SK-N-SH (cell line): ENCODE data around the gene PTOV1. TPM values are rescaled to one million over a fixed set of nuclear protein-coding genes. Genes with fewer than 3 reads are reported as not detected.

ENCODE experiments used
- CTCF ChIA-PET: fragments of 300-600, 350-600 bp; formaldehyde crosslinking; extraction: SDS; loops from one replicate; lab custom pipeline; 2021; lab: Yijun Ruan, JAX
- POLR2A ChIA-PET: fragments of 350-600 bp; sonication (Branson Sonifier 250); formaldehyde crosslinking; extraction: SDS; loops from one replicate; lab custom pipeline; 2020; ENCODE audit warnings: antibody characterized with exemption, inconsistent platforms; lab: Yijun Ruan, JAX
- DNase-seq: peaks from one replicate; pipeline ENCODE4 v3.0.0; 2012
- H2AFZ ChIP-seq: fragments of 200-600 bp; sonication (generic); 2 replicates; pipeline ENCODE4 v1.8.1; 2016; ENCODE audit warnings: antibody characterized with exemption, mild to moderate bottlenecking, low read depth
- H3F3A ChIP-seq: fragments of 200-600 bp; sonication (generic); replicated peaks from 2 replicates; pipeline ENCODE3; 2016; ENCODE audit warnings: antibody characterized with exemption, mild to moderate bottlenecking; ENCODE audit not compliant: insufficient read depth
- H3K27ac ChIP-seq, 2 experiments: fragments of 200-500 bp in 1 of 2; fragments of 200-600 bp in 1 of 2; sonication (Bioruptor generic) in 1 of 2; sonication (generic), shearing (Covaris generic) in 1 of 2; 2 replicates each; pipeline versions ENCODE4 v1.5.1 to v1.6.1; 2014 to 2016; ENCODE audit warnings: low read depth in 2 of 2, inconsistent platforms in 1 of 2, low read length in 1 of 2, mild to moderate bottlenecking in 1 of 2, mixed read lengths in 1 of 2
- H3K27me3 ChIP-seq: fragments of 200-600 bp; sonication (generic), shearing (Covaris generic); 2 replicates; pipeline ENCODE4 v1.6.1; 2016; ENCODE audit warnings: mixed run types; ENCODE audit not compliant: insufficient read depth
- H3K36me3 ChIP-seq, 2 experiments: fragments of 200-500 bp in 1 of 2; fragments of 200-600 bp in 1 of 2; sonication (Bioruptor generic) in 1 of 2; sonication (generic) in 1 of 2; replicated peaks in 1 of 2; 2 replicates each; pipeline versions ENCODE3 to v1.5.1; 2014 to 2016; ENCODE audit warnings: low read length in 1 of 2, mild to moderate bottlenecking in 1 of 2; ENCODE audit not compliant: insufficient read depth in 2 of 2, control insufficient read depth in 1 of 2
- H3K4me1 ChIP-seq, 2 experiments: fragments of 200-500 bp in 1 of 2; fragments of 200-600 bp in 1 of 2; sonication (Bioruptor generic) in 1 of 2; sonication (generic), shearing (Covaris generic) in 1 of 2; 2 replicates each; pipeline versions ENCODE4 v1.5.1 to v1.6.1; 2014 to 2016; ENCODE audit warnings: low read depth in 1 of 2, low read length in 1 of 2, mixed run types in 1 of 2; ENCODE audit not compliant: insufficient read depth in 2 of 2, control insufficient read depth in 1 of 2
- H3K4me2 ChIP-seq: fragments of 200-600 bp; sonication (generic), shearing (Covaris generic); 2 replicates; pipeline ENCODE4 v1.6.1; 2017; ENCODE audit warnings: mixed run types
- H3K4me3 ChIP-seq, 2 experiments: fragments of 200-500 bp in 1 of 2; fragments of 200-600 bp in 1 of 2; sonication (Bioruptor generic) in 1 of 2; sonication (generic), shearing (Covaris generic) in 1 of 2; 2 replicates each; pipeline versions ENCODE4 v1.5.1 to v1.8.1; 2014 to 2016; ENCODE audit warnings: low read depth in 2 of 2, inconsistent platforms in 1 of 2, low read length in 1 of 2, mild to moderate bottlenecking in 1 of 2, mixed read lengths in 1 of 2, moderate library complexity in 1 of 2
- H3K79me2 ChIP-seq: fragments of 200-600 bp; sonication (generic); 2 replicates; pipeline ENCODE4 v1.8.1; 2017; ENCODE audit warnings: mild to moderate bottlenecking; ENCODE audit not compliant: insufficient read depth
- H3K9ac ChIP-seq: fragments of 200-600 bp; sonication (generic); 2 replicates; pipeline ENCODE4 v1.6.1; 2017; ENCODE audit warnings: mixed run types
- H3K9me2 ChIP-seq: fragments of 200-600 bp; sonication (generic); 2 replicates; pipeline ENCODE4 v1.6.1; 2017; ENCODE audit warnings: mixed run types
- H3K9me3 ChIP-seq: fragments of 200-600 bp; sonication (generic); 2 replicates; pipeline ENCODE4 v1.6.1; 2017; ENCODE audit warnings: mixed run types, mild to moderate bottlenecking, moderate library complexity
- H4K20me1 ChIP-seq: fragments of 200-600 bp; sonication (generic); 2 replicates; pipeline ENCODE4 v1.6.1; 2017; ENCODE audit warnings: mild to moderate bottlenecking, mixed run types; ENCODE audit not compliant: insufficient read depth
- CHD2 ChIP-seq: fragments of 150-350 bp; IDR thresholded peaks from 2 replicates; pipeline ENCODE4 v1.6.1; 2018; ENCODE audit warnings: low read length; ENCODE audit not compliant: partially characterized antibody
- CTCF ChIP-seq: fragments of 200-600 bp; sonication (generic); IDR thresholded peaks from 2 replicates; pipeline ENCODE4 v1.6.1; 2017; ENCODE audit warnings: antibody characterized with exemption, mild to moderate bottlenecking, moderate library complexity
- GABPA ChIP-seq: IDR thresholded peaks from 2 replicates; pipeline ENCODE4 v1.4.0; 2012; ENCODE audit warnings: low read depth, mild to moderate bottlenecking
- GATA2 ChIP-seq: sonication (generic); formaldehyde crosslinking; IDR thresholded peaks from 2 replicates; pipeline ENCODE4 v1.5.0; 2020; ENCODE audit warnings: mild to moderate bottlenecking, missing genetic modification reagents
- MAX ChIP-seq: IDR thresholded peaks from 2 replicates; pipeline ENCODE4 v1.4.0; 2012; ENCODE audit warnings: low read depth
- MEF2A ChIP-seq: IDR thresholded peaks from 2 replicates; pipeline ENCODE4 v1.4.0; 2012; ENCODE audit warnings: low read depth, borderline replicate concordance
- MXI1 ChIP-seq: IDR thresholded peaks from 2 replicates; pipeline ENCODE4 v1.6.1; 2012; ENCODE audit warnings: mild to moderate bottlenecking, low read depth, low read length, improper control_type of control experiment
- NFIC ChIP-seq: IDR thresholded peaks from 2 replicates; pipeline ENCODE4 v1.4.0; 2012; ENCODE audit warnings: borderline replicate concordance
- NRF1 ChIP-seq: IDR thresholded peaks from 2 replicates; pipeline ENCODE4 v1.6.1; 2012; ENCODE audit warnings: low read depth, mild to moderate bottlenecking, low read length
- POLR2AphosphoS5 ChIP-seq: IDR thresholded peaks from 2 replicates; pipeline ENCODE4 v1.6.1; 2012; ENCODE audit warnings: low read depth, low read length
- RAD21 ChIP-seq: IDR thresholded peaks from 2 replicates; pipeline ENCODE4 v1.6.1; 2012; ENCODE audit warnings: mild to moderate bottlenecking, low read length
- RCOR1 ChIP-seq: fragments of 150-350 bp; IDR thresholded peaks from 2 replicates; pipeline ENCODE4 v1.6.1; 2017; ENCODE audit warnings: antibody characterized with exemption, low read length
- REST ChIP-seq: IDR thresholded peaks from 2 replicates; pipeline ENCODE4 v1.6.1; 2012; ENCODE audit warnings: mild to moderate bottlenecking, low read depth, low read length, moderate library complexity
- SIN3A ChIP-seq: IDR thresholded peaks from 2 replicates; pipeline ENCODE4 v1.6.1; 2012; ENCODE audit warnings: low read depth, mild to moderate bottlenecking, low read length, moderate library complexity, borderline replicate concordance
- SMC3 ChIP-seq: IDR thresholded peaks from 2 replicates; pipeline ENCODE4 v1.6.1; 2012; ENCODE audit warnings: low read depth, low read length, improper control_type of control experiment
- TCF12 ChIP-seq: IDR thresholded peaks from 2 replicates; pipeline ENCODE4 v1.4.0; 2012
- TEAD4 ChIP-seq: IDR thresholded peaks from 2 replicates; pipeline ENCODE4 v1.4.0; 2012; ENCODE audit warnings: mild to moderate bottlenecking, borderline replicate concordance; ENCODE audit not compliant: insufficient read depth
- ZBTB33 ChIP-seq: IDR thresholded peaks from 2 replicates; pipeline ENCODE4 v1.4.0; 2012; ENCODE audit warnings: low read depth, borderline replicate concordance
- WGBS: methylation state at CpG from one replicate; pipeline ENCODE4 v1.1.6; 2017; ENCODE audit warnings: low lambda C conversion rate; 5-methylcytosine and 5-hydroxymethylcytosine counted together
- polyA plus RNA-seq, 3 experiments: library from polyadenylated mRNA; depleted of rRNA; stranded (reverse); fragments of >200 nt; gene quantifications; 2 replicates each; pipeline ENCODE4 v1.2.3, GENCODE V29; 2012

Gene PTOV1
- polyA plus RNA-seq, 1 of the 3 experiments (the other 2 are of a cell fraction), result 95.0 TPM

- no peak overlapping the region for H3K4me3 ChIP-seq
- peaks cover 0 to 13% of the 10 kb centered on the region in 2 experiments; a peak in 2 of 4 replicates for H3K4me1 ChIP-seq
- no peak overlapping the region for H3K9ac ChIP-seq
- H3K79me2 ChIP-seq, result no peaks in the 10 kb centered on the region
- H3F3A ChIP-seq, result no peaks in the 10 kb centered on the region
- no peak overlapping the region for H3K4me2 ChIP-seq
- no peaks in the 10 kb centered on the region for H3K27me3 ChIP-seq
- H4K20me1 ChIP-seq, result no peaks in the 10 kb centered on the region
- no peaks in the 10 kb centered on the region for H3K9me3 ChIP-seq
- POLR2A ChIA-PET, result no interaction called here
- no peak overlapping the region for H2AFZ ChIP-seq
- CTCF ChIA-PET, result no interaction called here
- no peaks in the 10 kb centered on the region for H3K36me3 ChIP-seq
- H3K9me2 ChIP-seq, result no peaks in the 10 kb centered on the region
- TF ChIP-seq REST (no peak), MEF2A (no peak), TEAD4 (no peak), RCOR1 (no peak), GATA2 (CRISPR knock-in tag) (no peak), NFIC (no peak)
- TF ChIP-seq, all 33 proteins: peak for 0
- WGBS, result 100% methylated on average over 1 of the region's 1 CpG
- DNase-seq, result no peak
- H3K27ac ChIP-seq, result no peak overlapping the region
Measured at GRCh38 chr19:49892716-49893115, 41.8 kb downstream of the PTOV1 start.

GRCh38 chr19:49894011-49894664 lies 43.2 kb downstream of the PTOV1 start:
- H3K4me3 ChIP-seq, result no peak overlapping the region
- no peaks in the 10 kb centered on the region for H3K9me2 ChIP-seq
- no peak for TF ChIP-seq CHD2
- no peak for TF ChIP-seq ZBTB33
- no peak for TF ChIP-seq SIN3A
- TF ChIP-seq RAD21, result no peak
- TF ChIP-seq CTCF, result no peak
- no peak for TF ChIP-seq MXI1
- TF ChIP-seq POLR2AphosphoS5, result no peak
- TF ChIP-seq NRF1, result no peak
- TF ChIP-seq MEF2A, result no peak
- TF ChIP-seq GABPA, result no peak
- no peak for TF ChIP-seq TCF12
- no peak for TF ChIP-seq SMC3
- no peak for TF ChIP-seq MAX
- H3K27me3 ChIP-seq, result no peaks in the 10 kb centered on the region
- H3K4me2 ChIP-seq, result no peak overlapping the region
- no peak for DNase-seq
- no peaks in the 10 kb centered on the region for H3K79me2 ChIP-seq
- CTCF ChIA-PET, result interaction anchor here (1.1 to 1.7 kb wide), 2 partner anchors 10 to 44 kb away, joined by 4 read pairs; no protein-coding TSS in a partner anchor
- H3K4me1 ChIP-seq, result peaks cover 0 to 13% of the 10 kb centered on the region in 2 experiments; a peak in 2 of 4 replicates
- 90% methylated on average over 17 of the region's 18 CpGs for WGBS
- no peak overlapping the region for H3K27ac ChIP-seq
- H3K9ac ChIP-seq, result no peak overlapping the region
- H3K36me3 ChIP-seq, result no peaks in the 10 kb centered on the region
- no peaks in the 10 kb centered on the region for H4K20me1 ChIP-seq
- H2AFZ ChIP-seq, result no peak overlapping the region
- POLR2A ChIA-PET, result interaction anchor here (1.0 kb wide), 1 partner anchor 18 kb away, joined by 3 read pairs; no protein-coding TSS in a partner anchor
- no peaks in the 10 kb centered on the region for H3K9me3 ChIP-seq
- H3F3A ChIP-seq, result no peaks in the 10 kb centered on the region
